Right lobe of liver (tissue), 4 donors: ENCODE data around the gene PTGER1.

Source experiments
- CTCF ChIP-seq, 4 donors: fragments of 200-600 bp in 3 of 4; fragments of 450-650 bp in 1 of 4; IDR thresholded peaks; one replicate each; pipeline versions ENCODE4 v1.5.1 to v1.8.0; 2016 to 2022; ENCODE audit warnings: antibody characterized with exemption in 4 of 4, mild to moderate bottlenecking in 2 of 4
- POLR2A ChIP-seq: fragments of 450-650 bp; IDR thresholded peaks from one replicate; pipeline ENCODE4 v1.6.1; 2017; ENCODE audit warnings: antibody characterized with exemption, mild to moderate bottlenecking
- donor health status: DM: no; HTN: no; CAD: no.
- donor health status: DM: no; HTN: no; CAD: no.
- donor health status: DM: no; HTN: yes; CAD: no.

GRCh38 chr19:14503285-14503684 is 28.1 kb upstream of the PTGER1 start:
- no peak for TF ChIP-seq CTCF (IDR thresholded peaks at IDR 0.05)
- TF ChIP-seq POLR2A, result no peak
